Measurements from ENCODE around the gene CAMSAP1.

The CAMSAP1 gene

DNA sequence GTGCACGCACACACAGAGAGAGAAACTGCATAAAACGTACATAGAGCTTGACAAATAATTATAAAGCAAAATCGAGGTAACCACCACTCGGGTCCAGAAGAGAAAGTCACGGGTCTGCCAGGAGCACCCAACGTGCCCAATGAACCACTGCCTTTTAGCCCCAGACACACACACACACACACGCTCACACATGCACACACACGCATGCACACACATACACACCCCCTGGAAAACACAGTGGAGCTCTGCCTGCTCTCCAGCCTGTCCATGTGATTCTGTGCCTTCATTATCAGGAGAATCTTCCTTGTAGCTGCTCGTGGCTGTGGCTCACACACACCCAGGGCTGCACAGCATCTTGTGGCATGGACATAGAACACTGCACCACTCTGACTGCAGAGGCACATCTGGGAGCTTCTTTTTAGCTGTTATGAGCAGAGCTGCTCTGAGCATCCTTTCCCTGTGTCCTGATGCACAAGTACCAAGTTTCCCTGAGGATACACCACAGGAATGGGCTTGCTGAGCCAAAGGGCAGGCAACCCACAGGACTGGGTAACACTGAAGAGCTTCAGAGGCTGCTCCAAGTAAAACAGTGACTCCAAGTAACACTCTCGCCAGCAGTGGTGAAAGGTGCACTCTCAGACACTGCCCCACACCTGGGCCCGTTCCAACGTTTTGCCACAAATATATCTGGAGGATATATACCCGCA is 58.9 kb downstream of the CAMSAP1 start:
- Histone ChIP-seq H2BK120ac (ENCODE audit: low read depth, low read length) (no peak overlapping the region), H3K27me3 (ENCODE audit: insufficient read depth, low read length, poor library complexity) (no peaks in the 10 kb centered on the region), H4K5ac (ENCODE audit: low read length) (no peak overlapping the region), H3K79me2 (ENCODE audit: control insufficient read depth, insufficient read depth, low read length) (peaks cover 4% of the 10 kb centered on the region), H4K8ac (ENCODE audit: low read depth, low read length) (no peak overlapping the region), H3K27ac (ENCODE audit: low read depth, low read length) (no peak overlapping the region), H3K4me2 (ENCODE audit: low read length) (no peak overlapping the region), H2BK5ac (ENCODE audit: low read length) (no peak overlapping the region), H3K79me1 (ENCODE audit: low read length) (peaks cover 17% of the 10 kb centered on the region), H3K9ac (ENCODE audit: low read length) (no peak overlapping the region), H2AK5ac (ENCODE audit: low read length) (no peak overlapping the region), H3K4me1 (ENCODE audit: control insufficient read depth, low read depth, low read length) (peaks cover 9% of the 10 kb centered on the region), H3K4me3 (ENCODE audit: low read length) (no peak overlapping the region), H3K23ac (ENCODE audit: low read length) (no peak overlapping the region), H3K36me3 (ENCODE audit: control insufficient read depth, insufficient read depth, low read length) (peaks cover 7% of the 10 kb centered on the region), H3K56ac (ENCODE audit: low read length) (no peak overlapping the region), H3K18ac (ENCODE audit: low read length) (no peak overlapping the region), H2BK15ac (replicated peaks; ENCODE audit: low read depth) (no peak overlapping the region), H3K4ac (ENCODE audit: low read depth, low read length) (no peak overlapping the region)
- WGBS (ENCODE audit: extremely low coverage, insufficient coverage, low lambda C conversion rate): no CpG with 5 or more reads among the region's 13 CpGs
- no peak for DNase-seq

DNA sequence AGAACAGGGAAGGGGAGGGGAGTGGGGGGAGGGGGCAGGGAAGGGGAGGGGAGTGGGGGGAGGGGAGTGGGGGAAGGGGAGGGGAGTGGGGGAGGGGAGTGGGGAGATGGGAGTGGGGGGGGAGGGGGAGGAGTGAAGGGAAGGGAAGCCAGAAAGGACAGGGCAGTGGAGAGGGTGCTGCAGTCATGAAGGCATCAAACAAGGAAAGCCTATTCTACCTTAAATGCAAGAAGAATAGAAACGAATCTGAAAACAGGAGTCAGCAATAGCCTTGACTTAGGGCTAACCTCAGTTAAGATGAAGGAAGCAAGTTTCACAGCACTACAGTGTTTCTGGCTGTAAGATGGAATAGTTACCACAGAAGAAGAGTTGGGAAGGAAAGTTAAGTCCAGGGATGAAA is 59.5 kb downstream of the CAMSAP1 start:
- peaks cover 4% of the 10 kb centered on the region for H3K79me2 ChIP-seq (ENCODE audit: control insufficient read depth, insufficient read depth, low read length)
- no peak overlapping the region for H3K18ac ChIP-seq (ENCODE audit: low read length)
- no peak overlapping the region for H4K8ac ChIP-seq (ENCODE audit: low read depth, low read length)
- peaks cover 9% of the 10 kb centered on the region for H3K4me1 ChIP-seq (ENCODE audit: control insufficient read depth, low read depth, low read length)
- H3K4ac ChIP-seq (ENCODE audit: low read depth, low read length): no peak overlapping the region
- peaks cover 14% of the 10 kb centered on the region for H3K79me1 ChIP-seq (ENCODE audit: low read length)
- H2AK5ac ChIP-seq (ENCODE audit: low read length): no peak overlapping the region
- WGBS (ENCODE audit: extremely low coverage, insufficient coverage, low lambda C conversion rate): no CpG with 5 or more reads among the region's 1 CpG
- no peak overlapping the region for H2BK5ac ChIP-seq (ENCODE audit: low read length)
- H3K23ac ChIP-seq (ENCODE audit: low read length): no peak overlapping the region
- no peak overlapping the region for H3K4me3 ChIP-seq (ENCODE audit: low read length)
- no peak overlapping the region for H3K4me2 ChIP-seq (ENCODE audit: low read length)
- no peak overlapping the region for H2BK15ac ChIP-seq (replicated peaks; ENCODE audit: low read depth)
- no peak overlapping the region for H3K9ac ChIP-seq (ENCODE audit: low read length)
- H3K56ac ChIP-seq (ENCODE audit: low read length): no peak overlapping the region
- no peak overlapping the region for H3K27ac ChIP-seq (ENCODE audit: low read depth, low read length)
- no peak for DNase-seq
- no peak overlapping the region for H4K5ac ChIP-seq (ENCODE audit: low read length)
- H3K36me3 ChIP-seq (ENCODE audit: control insufficient read depth, insufficient read depth, low read length): peaks cover 6% of the 10 kb centered on the region
- H2BK120ac ChIP-seq (ENCODE audit: low read depth, low read length): no peak overlapping the region
- no peaks in the 10 kb centered on the region for H3K27me3 ChIP-seq (ENCODE audit: insufficient read depth, low read length, poor library complexity)

DNA sequence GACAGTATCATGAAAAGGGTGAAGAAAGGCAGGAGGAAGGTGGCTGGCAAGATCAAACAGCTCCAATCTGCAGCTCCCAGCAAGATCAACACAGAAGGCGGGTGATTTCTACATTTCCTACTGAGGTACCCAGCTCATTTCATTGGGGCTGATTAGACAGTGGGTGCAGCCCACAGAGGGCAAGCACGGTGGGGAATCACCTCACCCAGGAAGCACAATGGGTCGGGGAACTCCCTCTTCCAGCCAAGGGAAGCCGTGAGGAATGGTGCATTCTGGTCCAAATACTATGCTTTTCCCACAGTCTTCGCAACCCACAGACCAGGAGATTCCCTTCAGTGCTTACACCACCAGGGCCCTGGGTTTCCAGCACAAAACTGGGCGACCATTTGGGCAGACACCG is 66.8 kb downstream of the CAMSAP1 start:
- H3K36me3 ChIP-seq (ENCODE audit: control insufficient read depth, insufficient read depth, low read length): no peaks in the 10 kb centered on the region
- no CpG with 5 or more reads among the region's 7 CpGs for WGBS (ENCODE audit: extremely low coverage, insufficient coverage, low lambda C conversion rate)

DNA sequence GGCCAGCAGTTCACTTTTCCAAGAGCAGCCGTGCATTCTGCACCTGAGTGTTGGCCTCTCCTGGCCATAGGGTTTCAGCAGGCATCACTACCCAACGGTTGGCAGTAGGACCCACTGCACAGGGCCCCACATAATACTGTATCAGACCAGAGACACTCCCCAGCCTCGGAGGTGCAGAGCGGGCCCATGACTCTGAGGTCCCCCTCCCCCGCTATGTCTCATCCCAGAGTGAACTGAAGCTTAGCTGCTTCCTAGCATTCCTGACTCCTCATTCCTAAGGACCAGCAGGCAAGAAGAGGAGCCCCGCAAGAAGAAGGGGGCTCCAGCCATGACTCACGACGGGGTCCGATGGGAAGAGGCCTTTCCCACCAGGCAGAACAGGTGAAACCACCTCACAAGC is 67.2 kb downstream of the CAMSAP1 start:
- Histone ChIP-seq H3K4me3 (ENCODE audit: low read length) (no peak overlapping the region), H3K27me3 (ENCODE audit: insufficient read depth, low read length, poor library complexity) (no peaks in the 10 kb centered on the region), H4K8ac (ENCODE audit: low read depth, low read length) (no peak overlapping the region), H3K79me1 (ENCODE audit: low read length) (peaks cover 33% of the 10 kb centered on the region), H2AK5ac (ENCODE audit: low read length) (no peak overlapping the region), H3K9ac (ENCODE audit: low read length) (no peak overlapping the region), H3K4ac (ENCODE audit: low read depth, low read length) (no peak overlapping the region), H3K4me1 (ENCODE audit: control insufficient read depth, low read depth, low read length) (no peaks in the 10 kb centered on the region), H3K18ac (ENCODE audit: low read length) (no peak overlapping the region), H3K56ac (ENCODE audit: low read length) (no peak overlapping the region), H3K79me2 (ENCODE audit: control insufficient read depth, insufficient read depth, low read length) (peaks cover 20% of the 10 kb centered on the region), H3K4me2 (ENCODE audit: low read length) (no peak overlapping the region), H4K5ac (ENCODE audit: low read length) (no peak overlapping the region), H3K23ac (ENCODE audit: low read length) (no peak overlapping the region), H2BK5ac (ENCODE audit: low read length) (no peak overlapping the region), H2BK15ac (replicated peaks; ENCODE audit: low read depth) (no peak overlapping the region), H2BK120ac (ENCODE audit: low read depth, low read length) (no peak overlapping the region), H3K36me3 (ENCODE audit: control insufficient read depth, insufficient read depth, low read length) (no peaks in the 10 kb centered on the region), H3K27ac (ENCODE audit: low read depth, low read length) (no peak overlapping the region)
- no peak for DNase-seq
- WGBS (ENCODE audit: extremely low coverage, insufficient coverage, low lambda C conversion rate): no CpG with 5 or more reads among the region's 9 CpGs

More for the DNA sequence above, 66.8 kb downstream of the CAMSAP1 start:
- Histone ChIP-seq H4K8ac (ENCODE audit: low read depth, low read length) (no peak overlapping the region), H3K27me3 (ENCODE audit: insufficient read depth, low read length, poor library complexity) (no peaks in the 10 kb centered on the region), H2BK5ac (ENCODE audit: low read length) (no peak overlapping the region), H3K4me3 (ENCODE audit: low read length) (no peak overlapping the region), H2BK120ac (ENCODE audit: low read depth, low read length) (no peak overlapping the region), H3K79me1 (ENCODE audit: low read length) (peaks cover 33% of the 10 kb centered on the region), H2BK15ac (replicated peaks; ENCODE audit: low read depth) (no peak overlapping the region), H2AK5ac (ENCODE audit: low read length) (no peak overlapping the region), H3K4me1 (ENCODE audit: control insufficient read depth, low read depth, low read length) (no peaks in the 10 kb centered on the region), H3K9ac (ENCODE audit: low read length) (no peak overlapping the region), H3K79me2 (ENCODE audit: control insufficient read depth, insufficient read depth, low read length) (peaks cover 20% of the 10 kb centered on the region), H3K18ac (ENCODE audit: low read length) (no peak overlapping the region), H3K56ac (ENCODE audit: low read length) (no peak overlapping the region), H3K27ac (ENCODE audit: low read depth, low read length) (no peak overlapping the region), H4K5ac (ENCODE audit: low read length) (no peak overlapping the region), H3K4me2 (ENCODE audit: low read length) (no peak overlapping the region), H3K23ac (ENCODE audit: low read length) (no peak overlapping the region), H3K4ac (ENCODE audit: low read depth, low read length) (no peak overlapping the region)
- no peak for DNase-seq

DNA sequence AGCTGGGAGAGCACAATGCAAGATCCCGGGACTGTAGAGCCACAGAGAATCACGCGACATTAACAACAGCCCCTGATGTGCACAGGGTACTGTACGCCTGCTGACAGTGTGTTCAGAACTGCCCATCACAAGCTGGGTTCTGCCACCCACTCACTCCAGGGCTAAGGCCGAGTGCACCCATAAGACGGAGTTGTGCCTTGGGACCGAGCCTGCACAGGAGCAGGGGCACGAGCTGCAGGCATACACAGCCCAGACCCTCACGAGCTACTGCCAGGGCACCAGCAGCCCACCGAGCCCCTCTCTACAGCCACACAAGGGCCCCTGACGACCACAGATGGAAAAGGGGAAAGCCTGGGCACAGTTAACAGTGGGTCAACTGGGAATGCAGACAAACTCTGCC is 67.8 kb downstream of the CAMSAP1 start:
- no peak overlapping the region for H2BK15ac ChIP-seq (replicated peaks; ENCODE audit: low read depth)
- H3K18ac ChIP-seq (ENCODE audit: low read length): no peak overlapping the region
- H3K36me3 ChIP-seq (ENCODE audit: control insufficient read depth, insufficient read depth, low read length): no peaks in the 10 kb centered on the region
- no CpG with 5 or more reads among the region's 11 CpGs for WGBS (ENCODE audit: extremely low coverage, insufficient coverage, low lambda C conversion rate)
- H3K27ac ChIP-seq (ENCODE audit: low read depth, low read length): no peak overlapping the region
- H3K4me2 ChIP-seq (ENCODE audit: low read length): no peak overlapping the region
- peaks cover 20% of the 10 kb centered on the region for H3K79me2 ChIP-seq (ENCODE audit: control insufficient read depth, insufficient read depth, low read length)
- no peak overlapping the region for H2BK5ac ChIP-seq (ENCODE audit: low read length)
- H3K27me3 ChIP-seq (ENCODE audit: insufficient read depth, low read length, poor library complexity): no peaks in the 10 kb centered on the region
- no peak for DNase-seq
- no peak overlapping the region for H4K5ac ChIP-seq (ENCODE audit: low read length)
- H3K9ac ChIP-seq (ENCODE audit: low read length): no peak overlapping the region
- H3K79me1 ChIP-seq (ENCODE audit: low read length): peaks cover 37% of the 10 kb centered on the region
- no peak overlapping the region for H4K8ac ChIP-seq (ENCODE audit: low read depth, low read length)
- no peak overlapping the region for H2BK120ac ChIP-seq (ENCODE audit: low read depth, low read length)
- H3K56ac ChIP-seq (ENCODE audit: low read length): no peak overlapping the region
- H3K4me1 ChIP-seq (ENCODE audit: control insufficient read depth, low read depth, low read length): no peaks in the 10 kb centered on the region
- no peak overlapping the region for H3K4me3 ChIP-seq (ENCODE audit: low read length)
- no peak overlapping the region for H2AK5ac ChIP-seq (ENCODE audit: low read length)
- no peak overlapping the region for H3K23ac ChIP-seq (ENCODE audit: low read length)
- no peak overlapping the region for H3K4ac ChIP-seq (ENCODE audit: low read depth, low read length)

DNA sequence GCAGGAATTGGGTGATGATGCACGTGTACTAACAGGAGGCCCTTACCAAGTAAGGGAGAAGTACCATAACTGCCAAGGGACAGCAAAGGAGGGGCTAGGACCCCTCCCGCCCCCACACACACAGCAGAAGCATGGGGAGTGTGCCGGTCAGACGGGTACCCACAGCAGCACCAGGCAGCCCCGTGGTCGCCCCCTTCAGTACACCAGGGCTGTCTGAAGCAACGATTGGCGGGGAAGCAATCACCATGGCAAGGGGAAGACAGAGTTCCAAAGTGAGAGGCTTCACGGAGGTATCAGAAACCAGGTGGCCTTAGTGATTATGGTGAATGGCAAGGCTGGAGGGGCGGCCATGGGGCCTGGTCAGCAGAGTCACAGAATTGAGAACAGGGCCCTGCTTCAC is 72.2 kb downstream of the CAMSAP1 start:
- H3K27ac ChIP-seq (ENCODE audit: low read depth, low read length): no peak overlapping the region
- H3K4me2 ChIP-seq (ENCODE audit: low read length): no peak overlapping the region
- no CpG with 5 or more reads among the region's 10 CpGs for WGBS (ENCODE audit: extremely low coverage, insufficient coverage, low lambda C conversion rate)
- H2BK120ac ChIP-seq (ENCODE audit: low read depth, low read length): no peak overlapping the region
- H4K5ac ChIP-seq (ENCODE audit: low read length): no peak overlapping the region
- H3K4me1 ChIP-seq (ENCODE audit: control insufficient read depth, low read depth, low read length): no peaks in the 10 kb centered on the region
- no peak overlapping the region for H3K23ac ChIP-seq (ENCODE audit: low read length)
- no peak overlapping the region for H3K4ac ChIP-seq (ENCODE audit: low read depth, low read length)
- no peak overlapping the region for H3K9ac ChIP-seq (ENCODE audit: low read length)
- no peak overlapping the region for H2AK5ac ChIP-seq (ENCODE audit: low read length)
- no peaks in the 10 kb centered on the region for H3K36me3 ChIP-seq (ENCODE audit: control insufficient read depth, insufficient read depth, low read length)
- H3K4me3 ChIP-seq (ENCODE audit: low read length): no peak overlapping the region
- H2BK15ac ChIP-seq (replicated peaks; ENCODE audit: low read depth): no peak overlapping the region
- no peak for DNase-seq
- H3K56ac ChIP-seq (ENCODE audit: low read length): no peak overlapping the region
- H3K18ac ChIP-seq (ENCODE audit: low read length): no peak overlapping the region
- no peaks in the 10 kb centered on the region for H3K27me3 ChIP-seq (ENCODE audit: insufficient read depth, low read length, poor library complexity)
- H3K79me1 ChIP-seq (ENCODE audit: low read length): peaks cover 33% of the 10 kb centered on the region
- no peak overlapping the region for H2BK5ac ChIP-seq (ENCODE audit: low read length)
- H3K79me2 ChIP-seq (ENCODE audit: control insufficient read depth, insufficient read depth, low read length): peaks cover 18% of the 10 kb centered on the region
- no peak overlapping the region for H4K8ac ChIP-seq (ENCODE audit: low read depth, low read length)
